Activated naive CD4-positive, alpha-beta T cell treated with anti-CD3 and anti-CD28 coated beads for 36 hours (primary cell): ENCODE data around the gene TIE1. TPM values are rescaled to one million over a fixed set of nuclear protein-coding genes. Genes with fewer than 3 reads are reported as not detected.

Source experiments
- CTCF ChIA-PET: fragments of 350-600 bp; sonication (Branson Sonifier 250); formaldehyde crosslinking; loops from one replicate; lab custom pipeline; 2021; ENCODE audit warnings: antibody characterized with exemption; lab: Charles Lee
- DNase-seq: peaks from one replicate; pipeline ENCODE4 v3.0.0-alpha.2; 2020
- H3K27ac Mint-ChIP-seq: one replicate; pipeline ENCODE4 v1.8.0; 2021; ENCODE audit warnings: mild to moderate bottlenecking, mixed read lengths
- H3K27me3 Mint-ChIP-seq: one replicate; pipeline ENCODE4 v1.8.0; 2021; ENCODE audit warnings: low read depth, mixed read lengths
- H3K36me3 Mint-ChIP-seq: one replicate; pipeline ENCODE4 v1.8.0; 2021; ENCODE audit warnings: low read depth, mixed read lengths
- H3K4me1 Mint-ChIP-seq: one replicate; pipeline ENCODE4 v1.8.0; 2021; ENCODE audit warnings: low read depth, mixed read lengths
- H3K4me3 Mint-ChIP-seq: one replicate; pipeline ENCODE4 v1.8.0; 2021; ENCODE audit warnings: mild to moderate bottlenecking, moderate library complexity, mixed read lengths
- H3K9me3 Mint-ChIP-seq: one replicate; pipeline ENCODE4 v1.8.0; 2021; ENCODE audit warnings: mixed read lengths
- intact Hi-C: fragments of 100-400 bp; cut with micrococcal nuclease; formaldehyde crosslinking; loops from one replicate; pipeline ENCODE4 v1.15.1; 2023
- total RNA-seq, 2 experiments: library from RNA; stranded (reverse); gene quantifications; one replicate each; pipeline ENCODE4 v1.2.3, GENCODE V29; 2021

TIE1 gene
- total RNA-seq, 2 experiments from 2014 or later: not detected

DNA sequence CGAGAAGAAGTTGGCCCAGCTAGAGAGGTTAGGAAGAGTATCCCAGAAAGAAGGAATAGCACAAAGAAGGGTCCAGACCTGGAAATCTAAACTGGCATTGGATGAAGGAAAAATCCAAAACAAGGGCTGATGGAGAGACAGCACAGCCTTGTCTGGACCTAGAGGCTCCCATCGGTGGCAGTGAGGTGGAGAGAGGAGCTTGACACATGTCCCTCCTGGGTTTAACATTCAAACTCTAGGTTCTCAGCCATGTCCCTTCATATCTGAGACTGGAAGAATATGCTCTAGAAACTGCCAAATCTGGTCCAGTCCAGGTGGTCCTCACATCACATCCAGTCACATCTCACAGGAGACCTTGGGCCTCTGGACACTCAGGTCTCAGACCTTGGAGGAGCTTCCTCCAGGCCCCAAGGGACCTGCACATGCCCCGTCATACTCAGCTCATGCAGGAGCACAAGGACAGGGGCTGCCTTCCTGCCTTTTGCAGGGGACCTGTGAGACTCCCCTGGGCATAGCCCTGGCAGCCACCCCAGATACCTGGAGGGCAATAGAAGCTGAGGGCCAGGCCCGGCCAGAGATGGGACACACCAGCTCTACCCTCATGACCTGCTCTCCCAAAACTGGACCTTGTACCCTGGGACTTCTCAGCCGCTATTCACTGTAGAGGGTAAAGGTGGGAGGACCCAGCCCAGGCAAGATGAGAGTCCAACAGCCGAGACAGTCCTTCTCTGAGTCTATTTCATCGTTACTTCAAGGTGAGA is 23.5 kb upstream of the TIE1 start:
- intact Hi-C loops: no loop called here
- Mint-ChIP-seq H3K27ac (no peak overlapping the region), H3K4me1 (peaks cover 12% of the 10 kb centered on the region), H3K4me3 (no peak overlapping the region), H3K36me3 (peaks cover 2% of the 10 kb centered on the region), H3K9me3 (peaks cover 4% of the 10 kb centered on the region), H3K27me3 (no peaks in the 10 kb centered on the region)
- DNase-seq: no peak
- CTCF ChIA-PET: no interaction called here

DNA sequence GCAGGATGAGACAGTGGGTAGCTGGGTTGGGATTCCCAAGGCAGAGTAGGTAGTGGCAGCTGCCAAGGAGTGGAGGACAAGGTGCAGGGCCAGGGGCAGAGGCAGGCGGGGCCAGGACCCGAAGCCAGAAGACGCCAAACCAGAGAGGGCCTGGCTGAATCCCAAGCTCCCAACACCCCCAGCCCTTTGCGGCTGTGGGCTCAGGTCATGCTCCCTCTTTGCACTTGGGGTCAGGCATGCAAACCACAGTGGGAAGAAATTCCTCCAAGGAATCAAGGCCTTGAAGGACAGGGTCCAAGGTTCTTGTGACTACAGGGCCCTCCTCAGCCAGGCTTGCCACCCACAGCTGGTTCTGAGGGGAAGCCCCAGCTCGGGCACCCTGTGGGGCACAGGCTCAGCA is 21.6 kb upstream of the TIE1 start:
- Mint-ChIP-seq H3K4me3 (no peak overlapping the region), H3K36me3 (peaks cover 2% of the 10 kb centered on the region), H3K27ac (no peak overlapping the region), H3K4me1 (peaks cover 10% of the 10 kb centered on the region), H3K9me3 (peaks cover 4% of the 10 kb centered on the region), H3K27me3 (no peaks in the 10 kb centered on the region)
- CTCF ChIA-PET: no interaction called here
- intact Hi-C loops: no loop called here
- DNase-seq: no peak

DNA sequence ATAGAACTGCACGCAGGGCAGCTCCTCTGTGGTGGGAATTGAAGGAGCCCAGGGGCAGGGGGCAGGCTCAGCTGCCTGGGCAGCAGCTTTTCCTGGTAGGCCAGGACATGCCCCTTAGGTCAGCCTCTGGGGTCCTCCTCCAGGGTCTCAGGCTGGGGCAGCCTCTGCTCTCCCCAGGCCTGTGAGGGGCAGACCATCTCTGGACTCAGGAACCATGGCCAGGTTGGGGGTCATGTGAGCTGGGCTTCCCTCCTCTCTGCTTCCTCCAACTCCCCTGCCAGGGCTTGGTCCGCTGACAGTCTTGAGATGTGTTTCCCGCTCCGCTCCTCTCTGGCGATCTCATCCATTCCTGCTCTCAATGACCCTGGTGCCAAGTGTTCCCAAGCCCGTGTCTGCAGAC is 21.1 kb upstream of the TIE1 start:
- DNase-seq: no peak
- intact Hi-C loops: no loop called here
- no peaks in the 10 kb centered on the region for H3K36me3 Mint-ChIP-seq
- H3K27ac Mint-ChIP-seq: no peak overlapping the region
- CTCF ChIA-PET: no interaction called here
- H3K4me3 Mint-ChIP-seq: no peak overlapping the region
- peaks cover 5% of the 10 kb centered on the region for H3K4me1 Mint-ChIP-seq
- peaks cover 2% of the 10 kb centered on the region for H3K9me3 Mint-ChIP-seq
- no peaks in the 10 kb centered on the region for H3K27me3 Mint-ChIP-seq

DNA sequence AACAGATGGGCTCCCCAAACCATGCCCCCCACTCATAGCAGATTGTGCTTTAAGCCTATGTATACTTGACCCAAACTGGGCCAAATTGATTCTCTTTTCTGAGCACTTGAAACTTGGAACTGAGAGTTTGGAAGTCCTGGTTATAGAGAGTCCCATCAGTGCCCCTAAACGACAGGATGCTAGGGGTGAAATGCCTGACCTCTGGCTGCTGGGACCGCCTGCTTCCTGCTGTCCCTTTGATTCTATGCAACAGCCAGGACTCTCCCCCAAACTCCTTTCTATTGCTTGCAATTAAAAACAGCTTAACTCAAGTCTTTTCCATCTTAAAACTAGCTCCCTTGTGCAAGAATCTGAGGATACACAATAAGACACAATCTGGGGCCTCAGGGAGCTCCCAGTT is 20.1 kb upstream of the TIE1 start:
- no peaks in the 10 kb centered on the region for H3K36me3 Mint-ChIP-seq
- no peaks in the 10 kb centered on the region for H3K27me3 Mint-ChIP-seq
- H3K4me1 Mint-ChIP-seq: no peaks in the 10 kb centered on the region
- CTCF ChIA-PET: interaction anchor here (0.6 kb wide), 1 partner anchor 247 kb away, joined by 7 read pairs; no protein-coding TSS in a partner anchor
- H3K9me3 Mint-ChIP-seq: no peaks in the 10 kb centered on the region
- DNase-seq: no peak
- intact Hi-C loops: no loop called here
- no peak overlapping the region for H3K27ac Mint-ChIP-seq
- H3K4me3 Mint-ChIP-seq: no peak overlapping the region

DNA sequence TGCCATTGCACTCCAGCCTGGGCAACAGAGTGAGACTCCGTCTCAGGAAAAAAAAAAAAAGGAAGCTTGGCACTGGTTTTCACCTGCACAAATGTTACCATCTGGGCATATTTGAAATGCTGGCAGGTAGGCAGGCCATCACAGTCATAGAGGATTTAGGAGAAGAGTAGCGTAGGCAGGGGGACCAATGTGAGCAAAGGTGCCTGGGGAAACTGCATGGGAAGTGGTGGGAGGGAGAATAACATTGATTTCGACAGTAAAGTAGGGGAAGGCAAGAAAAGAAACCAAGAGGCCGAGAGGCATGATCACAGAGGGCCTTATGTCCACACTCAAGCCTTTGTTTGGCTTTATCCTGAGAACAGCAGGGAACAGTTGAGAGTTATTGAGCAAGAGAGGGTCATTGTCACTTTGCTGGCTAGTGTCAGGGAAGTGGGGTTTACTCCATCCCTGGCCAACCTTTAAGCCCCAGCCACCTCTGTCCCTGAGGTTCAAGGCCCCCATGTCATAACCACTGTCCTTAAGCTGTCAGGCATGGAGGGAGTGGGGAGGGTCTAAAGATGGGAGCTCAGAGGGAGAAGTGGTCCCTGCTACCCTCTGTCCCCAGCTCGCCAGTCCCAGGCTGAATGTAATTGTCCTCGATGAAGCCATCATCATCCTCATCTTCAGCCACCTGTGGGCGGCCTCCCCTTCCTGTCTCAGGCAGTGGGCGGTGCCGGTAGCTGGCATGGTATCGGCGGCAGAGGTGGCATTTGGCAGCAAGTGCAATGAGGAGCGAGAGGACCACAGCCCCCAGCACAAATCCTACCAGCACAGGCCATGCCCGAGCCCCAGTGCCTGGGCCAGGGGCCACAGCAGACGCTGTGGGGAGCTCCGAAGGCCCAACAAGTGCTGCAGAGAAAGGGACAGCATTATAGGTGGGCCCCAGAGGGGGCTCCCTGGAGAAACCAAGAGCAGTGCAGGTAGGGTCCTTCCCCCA is 18.3 kb upstream of the TIE1 start:
- no peaks in the 10 kb centered on the region for H3K4me1 Mint-ChIP-seq
- DNase-seq: no peak
- no peaks in the 10 kb centered on the region for H3K9me3 Mint-ChIP-seq
- H3K27me3 Mint-ChIP-seq: no peaks in the 10 kb centered on the region
- intact Hi-C loops: no loop called here
- no peak overlapping the region for H3K4me3 Mint-ChIP-seq
- no peaks in the 10 kb centered on the region for H3K36me3 Mint-ChIP-seq
- CTCF ChIA-PET: no interaction called here
- no peak overlapping the region for H3K27ac Mint-ChIP-seq

DNA sequence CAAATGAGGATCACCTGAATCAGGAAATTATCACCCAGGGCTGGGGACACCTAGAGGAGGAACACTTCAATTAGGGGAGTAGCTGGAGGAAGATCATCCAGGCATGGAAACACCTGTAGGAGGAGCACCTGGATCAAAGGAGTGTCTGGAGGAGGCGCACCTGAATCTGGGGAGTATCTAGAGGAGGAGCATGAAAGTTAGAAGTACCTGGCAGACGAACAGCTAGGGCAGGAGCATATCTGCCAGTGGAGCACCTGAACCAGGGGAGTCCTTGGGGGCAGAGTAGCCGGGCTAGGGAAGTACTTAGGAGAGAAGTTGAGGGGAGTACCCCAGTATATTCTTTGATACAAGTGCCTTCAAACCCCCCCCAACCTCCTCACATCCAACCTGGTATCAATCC is 16.7 kb upstream of the TIE1 start:
- Mint-ChIP-seq H3K9me3 (no peaks in the 10 kb centered on the region), H3K36me3 (no peaks in the 10 kb centered on the region), H3K27me3 (no peaks in the 10 kb centered on the region), H3K27ac (no peak overlapping the region), H3K4me1 (no peaks in the 10 kb centered on the region), H3K4me3 (no peak overlapping the region)
- CTCF ChIA-PET: interaction anchor here (0.6 kb wide), 1 partner anchor 191 kb away, joined by 3 read pairs; no protein-coding TSS in a partner anchor
- no peak for DNase-seq
- intact Hi-C loops: no loop called here

DNA sequence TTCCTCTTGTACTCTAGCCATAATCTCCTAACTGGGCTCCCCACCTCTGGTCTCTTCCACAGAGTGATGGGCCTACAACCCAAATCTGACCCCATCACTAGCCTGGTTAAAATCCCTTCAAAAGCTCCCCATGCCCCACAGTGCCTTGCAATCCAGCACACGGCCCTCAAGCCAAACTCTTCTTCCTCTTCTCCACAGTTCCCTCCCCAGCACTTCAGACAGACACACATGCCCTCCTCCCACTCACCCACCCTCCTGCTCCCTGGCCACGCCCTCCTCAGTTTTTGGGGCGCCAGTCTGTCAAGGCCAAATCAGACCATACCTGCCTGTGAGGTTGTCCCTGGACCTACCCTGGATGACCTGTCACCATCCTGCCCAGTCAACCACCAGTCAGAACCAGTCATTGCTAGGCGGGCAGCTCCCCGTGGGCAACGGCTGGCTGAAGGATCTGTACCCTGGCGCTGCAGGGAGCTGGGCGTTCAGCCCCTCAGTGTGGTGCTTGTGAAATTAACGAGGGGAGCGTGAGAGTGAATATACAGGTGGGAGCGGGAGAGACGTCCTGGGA is 16.2 kb upstream of the TIE1 start:
- CTCF ChIA-PET: no interaction called here
- Mint-ChIP-seq H3K36me3 (no peaks in the 10 kb centered on the region), H3K27me3 (no peaks in the 10 kb centered on the region), H3K4me1 (no peaks in the 10 kb centered on the region), H3K9me3 (no peaks in the 10 kb centered on the region), H3K27ac (no peak overlapping the region), H3K4me3 (no peak overlapping the region)
- intact Hi-C loops: no loop called here
- DNase-seq: no peak

DNA sequence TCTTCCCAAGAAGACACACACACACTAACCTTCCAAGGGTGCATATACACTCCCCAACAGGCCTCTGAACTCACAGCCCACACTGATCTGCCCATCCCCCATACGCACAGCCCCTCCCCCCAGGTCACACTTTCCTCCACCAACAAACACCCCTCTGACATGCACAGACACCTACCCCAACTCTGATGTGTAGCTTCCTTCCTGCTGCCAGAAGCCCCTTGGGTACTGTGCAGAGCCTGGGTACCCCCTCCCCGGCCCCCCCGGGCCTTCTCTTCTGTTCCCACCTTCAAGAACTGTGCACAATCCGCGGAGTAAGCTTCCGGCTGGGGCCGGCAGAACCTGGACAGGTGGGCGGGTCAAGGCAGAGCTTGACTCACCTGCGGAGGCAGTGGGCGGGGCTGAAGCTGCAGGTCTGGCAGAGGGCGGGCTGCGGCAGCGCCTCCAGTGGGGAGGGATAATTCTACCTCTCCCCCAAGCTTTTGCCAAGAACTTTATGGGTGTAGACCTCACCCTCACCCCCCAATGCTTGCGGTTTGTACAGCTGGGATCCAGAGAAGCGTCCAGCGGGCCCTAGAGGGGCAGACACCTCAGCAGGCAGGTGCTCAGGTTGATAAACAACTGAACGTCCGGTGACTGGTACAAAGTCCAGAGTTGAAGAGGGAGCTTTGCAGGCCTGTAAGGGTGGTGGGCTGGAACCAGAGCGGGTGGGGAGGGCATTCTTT is 15.4 kb upstream of the TIE1 start, which contains the start of gene C1orf210:
Gene C1orf210 (minus strand): TSS at position 313 of the 722 bp plus-strand sequence. CDS start 2,311 bp downstream, outside the sequence.
- no peak for DNase-seq
- H3K4me1 Mint-ChIP-seq: no peaks in the 10 kb centered on the region
- no peaks in the 10 kb centered on the region for H3K36me3 Mint-ChIP-seq
- intact Hi-C loops: no loop called here
- CTCF ChIA-PET: no interaction called here
- H3K27me3 Mint-ChIP-seq: no peaks in the 10 kb centered on the region
- H3K4me3 Mint-ChIP-seq: no peak within 1 kb of the TSS
- H3K9me3 Mint-ChIP-seq: no peaks in the 10 kb centered on the region
- no peak within 1 kb of the TSS for H3K27ac Mint-ChIP-seq

DNA sequence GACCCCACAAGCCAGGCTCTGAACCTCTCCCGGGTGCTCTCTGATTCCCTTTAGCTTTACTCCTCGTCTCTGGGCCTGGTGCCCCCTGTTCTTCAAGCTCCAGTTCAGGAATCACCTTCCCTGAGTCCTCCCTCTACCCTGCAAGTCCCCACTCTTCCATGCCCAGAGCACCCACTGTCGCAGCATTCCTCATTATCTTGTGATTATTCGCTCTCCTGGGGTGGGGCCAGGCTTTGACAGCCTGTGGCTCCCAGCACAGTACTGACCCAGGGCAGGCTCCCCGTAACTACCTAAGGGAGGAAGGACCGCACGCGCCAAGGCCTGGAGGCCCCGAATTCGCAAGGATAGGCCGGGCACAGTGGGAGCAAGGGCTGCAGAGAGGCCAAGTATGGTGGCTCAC is 14.7 kb upstream of the TIE1 start:
- Mint-ChIP-seq H3K4me3 (no peak overlapping the region), H3K36me3 (no peaks in the 10 kb centered on the region), H3K27me3 (no peaks in the 10 kb centered on the region), H3K27ac (no peak overlapping the region), H3K4me1 (no peaks in the 10 kb centered on the region), H3K9me3 (no peaks in the 10 kb centered on the region)
- intact Hi-C loops: no loop called here
- CTCF ChIA-PET: no interaction called here
- DNase-seq: no peak

DNA sequence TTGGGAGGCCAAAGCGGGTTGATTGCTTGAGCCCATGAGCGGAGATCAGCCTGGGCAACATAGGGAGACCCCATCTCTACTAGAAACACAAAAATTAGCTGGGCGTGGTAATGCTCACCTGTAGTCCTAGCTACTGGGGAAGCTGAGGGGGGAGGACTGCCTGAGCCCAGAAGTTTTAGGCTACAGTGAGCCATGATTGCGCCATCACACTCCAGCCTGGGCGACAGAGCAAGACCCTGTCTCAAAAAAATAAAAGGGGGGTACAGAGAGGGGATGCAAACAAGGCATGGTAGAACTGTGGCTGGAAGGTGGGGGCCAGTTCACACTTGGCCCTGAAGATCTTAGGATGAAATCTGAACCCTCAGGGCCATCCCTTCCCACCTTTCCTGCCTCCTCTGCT is 14.2 kb upstream of the TIE1 start:
- CTCF ChIA-PET: no interaction called here

DNA sequence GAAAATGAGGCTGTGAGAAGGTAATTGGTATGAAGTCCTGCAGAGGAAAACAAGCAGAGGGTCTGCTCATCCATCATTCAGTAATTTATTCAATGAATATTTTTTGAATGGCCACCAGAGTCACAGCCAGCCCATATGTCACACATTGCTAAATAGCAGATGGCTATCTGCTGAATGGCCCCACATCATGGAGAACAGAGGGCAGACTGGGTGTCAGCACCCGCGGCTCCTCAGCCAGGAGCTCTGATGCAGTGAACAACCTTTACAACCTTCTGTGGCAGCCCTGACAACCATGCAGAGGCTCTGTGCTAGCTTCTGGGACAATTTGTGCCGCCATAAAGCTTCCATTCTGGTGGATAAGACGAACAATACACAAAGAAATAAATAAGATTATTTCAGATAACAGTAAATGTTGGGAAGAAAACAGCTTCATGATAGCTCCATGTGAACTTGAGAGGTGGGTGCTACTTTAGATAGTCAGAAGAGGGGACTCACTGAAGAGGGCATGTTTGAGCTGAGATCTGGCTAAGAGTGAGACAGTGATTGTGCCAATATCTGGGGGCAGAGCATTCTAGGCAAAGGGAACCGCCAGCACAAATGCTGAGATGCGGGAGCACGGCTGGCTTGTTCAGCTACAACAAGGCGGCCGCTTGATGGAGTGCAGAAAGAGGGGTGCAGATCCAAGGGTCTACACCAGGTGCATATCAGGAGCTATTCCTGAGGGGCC is 12.6 kb upstream of the TIE1 start:
- CTCF ChIA-PET: interaction anchor here (1.6 kb wide), 1 partner anchor 61 kb away, joined by 4 read pairs; no protein-coding TSS in a partner anchor
- intact Hi-C loops: no loop called here
- Mint-ChIP-seq H3K4me1 (no peaks in the 10 kb centered on the region), H3K9me3 (no peaks in the 10 kb centered on the region), H3K27ac (no peak overlapping the region), H3K36me3 (no peaks in the 10 kb centered on the region), H3K27me3 (no peaks in the 10 kb centered on the region), H3K4me3 (no peak overlapping the region)
- DNase-seq: no peak

More for the DNA sequence above, 14.2 kb upstream of the TIE1 start:
- Mint-ChIP-seq H3K36me3 (no peaks in the 10 kb centered on the region), H3K9me3 (no peaks in the 10 kb centered on the region), H3K4me1 (no peaks in the 10 kb centered on the region), H3K27ac (no peak overlapping the region), H3K27me3 (no peaks in the 10 kb centered on the region), H3K4me3 (no peak overlapping the region)
- intact Hi-C loops: no loop called here
- DNase-seq: no peak
